ENCODE data around the gene HSF5.
"Not testable (repeated sequence)": the region's sequence is repeated elsewhere in the genome, so short reads cannot be mapped to it uniquely, and the experiment has no call there.

Gene HSF5

GRCh38 chr17:58411408-58411894, 76.8 kb downstream of the HSF5 start:
- no peak for DNase-seq

GRCh38 chr17:58410714-58411407, 77.3 kb downstream of the HSF5 start:
- DNase-seq: no peak

GRCh38 chr17:58409432-58409831, 78.8 kb downstream of the HSF5 start:
- no peak for DNase-seq

- DNase-seq: peak; percentile 35
Measured at GRCh38 chr17:58403311-58403710, 84.9 kb downstream of the HSF5 start.

- no peak for DNase-seq
Measured at GRCh38 chr17:58402679-58403078, 85.5 kb downstream of the HSF5 start.

GRCh38 chr17:58402047-58402446, 86.2 kb downstream of the HSF5 start:
- DNase-seq: no peak

- peak; percentile 15 for DNase-seq
Measured at GRCh38 chr17:58401287-58401686, 86.9 kb downstream of the HSF5 start.

GRCh38 chr17:58400826-58401225, 87.4 kb downstream of the HSF5 start:
- no peak for DNase-seq

- no peak for DNase-seq
Measured at GRCh38 chr17:58399974-58400373, 88.2 kb downstream of the HSF5 start.

- DNase-seq: no peak
Measured at GRCh38 chr17:58398574-58399266, 89.5 kb downstream of the HSF5 start.

- DNase-seq: not testable (repeated sequence)
Measured at GRCh38 chr17:58397421-58397820, 90.8 kb downstream of the HSF5 start.

GRCh38 chr17:58396173-58396572, 92.0 kb downstream of the HSF5 start:
- DNase-seq: no peak

GRCh38 chr17:58394534-58395223, 93.5 kb downstream of the HSF5 start:
- DNase-seq: no peak

GRCh38 chr17:58391302-58391984, 96.8 kb downstream of the HSF5 start:
- peak; percentile 80 for DNase-seq

- DNase-seq: no peak
Measured at GRCh38 chr17:58390884-58391283, 97.3 kb downstream of the HSF5 start.

- no peak for DNase-seq
Measured at GRCh38 chr17:58388302-58389190, 99.7 kb downstream of the HSF5 start.

GRCh38 chr17:58387834-58388233, 100.4 kb downstream of the HSF5 start:
- no peak for DNase-seq

GRCh38 chr17:58386708-58387107, 101.5 kb downstream of the HSF5 start:
- no peak for DNase-seq

- no peak for DNase-seq
Measured at GRCh38 chr17:58385359-58385899, 102.8 kb downstream of the HSF5 start.

GRCh38 chr17:58384897-58385296, 103.3 kb downstream of the HSF5 start:
- DNase-seq: no peak

GRCh38 chr17:58383892-58384462, 104.2 kb downstream of the HSF5 start:
- DNase-seq: no peak

- DNase-seq: no peak
Measured at GRCh38 chr17:58382872-58383242, 105.4 kb downstream of the HSF5 start.

All from DMS79 (cell line).